Astrocyte of the cerebellum (primary cell): Measurements from ENCODE around the gene PTF1A.

ENCODE experiments used
- DNase-seq: peaks from one replicate; pipeline ENCODE4 v3.0.0-alpha.2; 2011; ENCODE audit warnings: low read depth
- H3K4me3 ChIP-seq: 2 replicates; pipeline ENCODE4 v1.5.1; 2011; ENCODE audit warnings: mild to moderate bottlenecking, low read depth, low read length, moderate library complexity
- in situ Hi-C: cut with HindIII; loops from 2 replicates; pipeline ENCODE4 v1.10.0; 2017; ENCODE audit warnings: low sequenced_read_pairs
- TF ChIP-seq, protein P1 (sequence below): IDR thresholded peaks from 2 replicates; pipeline ENCODE4 v1.5.1; 2012; ENCODE audit warnings: low read length, low read depth, moderate library complexity, mild to moderate bottlenecking; ENCODE audit errors: missing control alignments

The PTF1A gene, protein sequence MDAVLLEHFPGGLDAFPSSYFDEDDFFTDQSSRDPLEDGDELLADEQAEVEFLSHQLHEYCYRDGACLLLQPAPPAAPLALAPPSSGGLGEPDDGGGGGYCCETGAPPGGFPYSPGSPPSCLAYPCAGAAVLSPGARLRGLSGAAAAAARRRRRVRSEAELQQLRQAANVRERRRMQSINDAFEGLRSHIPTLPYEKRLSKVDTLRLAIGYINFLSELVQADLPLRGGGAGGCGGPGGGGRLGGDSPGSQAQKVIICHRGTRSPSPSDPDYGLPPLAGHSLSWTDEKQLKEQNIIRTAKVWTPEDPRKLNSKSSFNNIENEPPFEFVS

DNA sequence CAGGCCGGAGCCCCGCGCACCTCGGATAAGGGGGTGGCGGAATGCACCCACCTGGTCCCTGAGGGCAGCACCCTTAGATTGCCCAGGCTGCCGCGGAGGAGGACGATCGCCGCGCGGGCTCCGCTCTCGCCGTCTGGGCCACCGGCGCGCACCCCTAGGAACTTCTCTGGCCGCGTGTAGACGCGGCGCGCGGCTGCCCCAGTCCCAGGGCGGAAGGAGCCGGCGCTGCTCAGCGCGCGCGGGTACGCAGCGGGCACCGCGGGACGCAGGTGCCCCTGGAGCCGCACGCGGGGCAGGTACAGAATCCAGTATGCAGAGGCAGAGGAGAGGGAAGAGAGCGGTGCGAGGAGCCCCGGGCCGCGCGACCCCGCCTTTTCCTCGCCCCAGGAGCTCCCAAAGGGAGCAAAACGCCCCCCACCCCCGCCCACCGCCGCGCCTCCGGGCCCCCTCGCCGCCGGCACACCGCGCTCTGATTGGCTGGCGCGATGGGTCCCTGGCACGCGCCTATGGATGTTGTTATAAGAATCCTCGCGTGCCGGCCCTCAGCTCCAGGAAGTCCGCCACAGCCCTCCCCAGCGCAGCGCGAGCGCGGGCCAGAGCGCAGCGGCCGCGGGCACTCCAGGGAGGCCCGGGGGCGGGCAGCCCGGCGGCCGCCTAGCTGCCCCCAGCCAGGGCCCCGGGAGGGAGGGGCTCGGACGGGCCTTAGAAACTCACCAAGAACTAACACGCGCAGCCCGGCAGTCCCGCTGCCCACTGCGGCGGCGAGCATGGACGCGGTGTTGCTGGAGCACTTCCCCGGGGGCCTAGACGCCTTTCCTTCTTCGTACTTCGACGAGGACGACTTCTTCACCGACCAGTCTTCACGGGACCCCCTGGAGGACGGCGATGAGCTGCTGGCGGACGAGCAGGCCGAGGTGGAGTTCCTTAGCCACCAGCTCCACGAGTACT, at the start of gene PTF1A:
TSS of gene PTF1A (plus strand) at position 549 of the 948 bp plus-strand sequence. CDS start at position 768, 219 bp downstream.
- TF ChIP-seq, protein P1, sequence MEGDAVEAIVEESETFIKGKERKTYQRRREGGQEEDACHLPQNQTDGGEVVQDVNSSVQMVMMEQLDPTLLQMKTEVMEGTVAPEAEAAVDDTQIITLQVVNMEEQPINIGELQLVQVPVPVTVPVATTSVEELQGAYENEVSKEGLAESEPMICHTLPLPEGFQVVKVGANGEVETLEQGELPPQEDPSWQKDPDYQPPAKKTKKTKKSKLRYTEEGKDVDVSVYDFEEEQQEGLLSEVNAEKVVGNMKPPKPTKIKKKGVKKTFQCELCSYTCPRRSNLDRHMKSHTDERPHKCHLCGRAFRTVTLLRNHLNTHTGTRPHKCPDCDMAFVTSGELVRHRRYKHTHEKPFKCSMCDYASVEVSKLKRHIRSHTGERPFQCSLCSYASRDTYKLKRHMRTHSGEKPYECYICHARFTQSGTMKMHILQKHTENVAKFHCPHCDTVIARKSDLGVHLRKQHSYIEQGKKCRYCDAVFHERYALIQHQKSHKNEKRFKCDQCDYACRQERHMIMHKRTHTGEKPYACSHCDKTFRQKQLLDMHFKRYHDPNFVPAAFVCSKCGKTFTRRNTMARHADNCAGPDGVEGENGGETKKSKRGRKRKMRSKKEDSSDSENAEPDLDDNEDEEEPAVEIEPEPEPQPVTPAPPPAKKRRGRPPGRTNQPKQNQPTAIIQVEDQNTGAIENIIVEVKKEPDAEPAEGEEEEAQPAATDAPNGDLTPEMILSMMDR, result no peak
- H3K4me3 ChIP-seq, result no peak within 1 kb of the TSS
- in situ Hi-C loops, result no loop called here
- no peak for DNase-seq

DNA sequence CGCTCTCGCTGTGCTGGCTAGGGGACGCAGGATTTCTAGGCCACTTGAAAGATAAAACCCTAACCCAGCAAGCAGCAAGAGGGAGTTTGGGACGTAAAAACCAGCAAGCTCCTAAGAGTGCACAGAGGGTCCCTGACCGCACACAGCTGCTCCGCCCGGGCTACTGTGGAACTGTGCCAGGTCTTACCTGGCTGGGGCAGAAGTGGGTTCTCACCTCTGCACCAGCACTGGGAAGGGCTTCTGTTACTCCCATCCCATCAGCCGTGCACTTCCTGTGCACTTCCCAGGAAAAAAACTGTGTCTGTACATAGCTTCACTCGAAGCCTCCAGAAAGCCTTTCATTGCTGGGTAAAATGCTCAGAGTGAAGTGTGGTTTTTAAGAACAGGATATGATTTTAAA, 45.9 kb upstream of the PTF1A start:
- TF ChIP-seq, protein P1, result no peak
- DNase-seq, result no peak
- in situ Hi-C loops, result no loop called here
- H3K4me3 ChIP-seq, result no peak overlapping the region

DNA sequence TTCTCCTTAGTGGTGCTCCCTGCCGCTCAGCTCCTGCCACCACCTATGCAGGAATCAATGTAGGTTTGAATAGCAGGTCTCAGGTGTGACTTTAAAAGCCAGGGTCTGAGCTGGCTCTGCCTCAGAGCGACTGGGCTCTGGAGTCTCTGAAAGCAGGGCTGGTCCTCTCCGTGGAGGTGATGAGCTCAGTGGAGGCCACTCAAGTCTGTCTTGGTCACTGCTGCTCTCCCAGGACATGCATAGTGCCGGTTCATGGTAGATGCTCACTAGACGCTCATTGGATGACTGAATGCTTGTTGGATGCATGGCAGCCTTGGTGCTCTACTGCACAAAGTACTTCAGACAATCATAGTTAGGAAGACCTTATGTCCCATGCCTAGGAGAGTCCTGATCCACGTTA, 45.1 kb upstream of the PTF1A start:
- in situ Hi-C loops, result no loop called here
- TF ChIP-seq, protein P1, result no peak
- DNase-seq, result no peak
- no peak overlapping the region for H3K4me3 ChIP-seq

DNA sequence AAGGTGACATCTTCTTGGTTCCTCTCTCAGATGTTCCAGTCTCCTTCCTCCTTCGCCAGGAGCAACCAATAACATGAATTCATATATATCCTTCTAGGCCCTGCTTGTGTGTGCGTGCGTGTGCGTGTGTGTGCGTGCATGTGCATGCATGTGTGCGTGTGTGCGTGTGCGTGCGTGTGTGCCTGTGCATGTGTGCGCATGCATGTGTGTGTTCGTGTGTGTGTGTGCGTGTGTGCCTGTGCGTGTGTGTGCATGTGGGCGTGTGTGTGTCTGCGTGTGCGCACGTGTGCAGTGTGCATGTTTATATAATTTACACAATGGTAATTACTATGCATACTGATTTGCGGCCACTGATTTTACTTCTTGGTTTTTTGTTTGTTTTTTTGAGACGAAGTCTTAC, 43.9 kb upstream of the PTF1A start:
- no peak overlapping the region for H3K4me3 ChIP-seq
- in situ Hi-C loops, result no loop called here
- no peak for DNase-seq
- TF ChIP-seq, protein P1, result no peak

DNA sequence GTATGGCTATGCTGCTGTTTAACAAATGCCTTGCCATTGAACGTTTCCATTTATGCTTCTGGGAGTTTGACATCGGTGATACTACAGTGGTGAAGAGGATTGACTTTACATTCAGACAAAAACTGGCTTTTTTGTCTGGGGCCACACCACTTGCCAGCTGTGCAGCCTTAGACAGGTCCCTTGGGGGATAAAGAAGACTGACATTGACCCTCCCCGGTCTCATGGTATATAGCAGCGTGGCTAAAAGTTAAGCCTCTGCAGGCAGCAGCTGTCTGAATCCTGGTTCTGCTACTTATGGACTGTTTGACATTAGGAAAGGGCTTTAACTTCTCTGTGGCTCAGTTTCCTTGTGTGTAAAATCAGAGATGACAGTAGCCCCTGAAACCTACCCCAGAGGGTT, 42.0 kb upstream of the PTF1A start:
- DNase-seq, result no peak
- H3K4me3 ChIP-seq, result no peak overlapping the region
- in situ Hi-C loops, result no loop called here
- TF ChIP-seq, protein P1, result no peak

DNA sequence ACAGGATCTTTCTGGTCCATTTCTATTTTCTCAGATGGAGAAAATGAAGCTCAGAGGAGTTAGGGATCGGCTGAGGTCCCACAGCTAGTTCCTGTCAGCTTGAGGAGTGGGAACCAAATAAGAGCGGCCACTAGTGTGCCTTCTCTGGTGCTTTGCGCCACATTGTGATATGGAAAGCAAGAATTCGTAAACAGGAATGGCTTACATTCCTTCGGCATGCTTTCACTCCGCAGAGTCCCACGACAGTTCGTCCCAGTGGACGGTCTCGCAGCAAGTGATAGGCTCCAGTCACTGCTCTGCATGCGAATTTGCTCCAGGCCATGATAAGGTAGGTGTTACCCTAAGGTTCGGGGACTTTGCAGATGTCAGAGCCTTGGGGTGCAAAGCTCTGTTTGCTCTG, 41.5 kb upstream of the PTF1A start:
- H3K4me3 ChIP-seq, result no peak overlapping the region
- in situ Hi-C loops, result no loop called here
- TF ChIP-seq, protein P1, result no peak
- DNase-seq, result no peak
